HEK293 (cell line): ENCODE results near the gene DPM1.

Source experiments
- CTCF ChIA-PET: fragments of 350-600 bp; formaldehyde crosslinking; extraction: SDS; loops from one replicate; lab custom pipeline; 2021; ENCODE audit warnings: antibody characterized with exemption; lab: Yijun Ruan, JAX
- POLR2A ChIA-PET: fragments of 300-600 bp; formaldehyde crosslinking; extraction: SDS; loops from one replicate; lab custom pipeline; 2020; ENCODE audit warnings: antibody characterized with exemption, inconsistent platforms; lab: Yijun Ruan, JAX
- H3K27ac ChIP-seq: fragments of 200-500 bp; sonication (Bioruptor generic); 2 replicates; pipeline ENCODE4 v1.5.1; 2014; ENCODE audit warnings: low read depth, low read length, control low read depth, inconsistent platforms; ENCODE audit errors: extremely low read depth
- H3K36me3 ChIP-seq, 2 experiments: fragments of 200-500 bp in 1 of 2; sonication (Bioruptor generic) in 1 of 2; 1 replicate in 1 of 2; 2 replicates in 1 of 2; pipeline ENCODE4 v1.5.1; 2014 to 2017; ENCODE audit warnings: inconsistent platforms in 2 of 2, low read length in 2 of 2; ENCODE audit not compliant: control insufficient read depth in 2 of 2, insufficient read depth in 1 of 2
- H3K4me1 ChIP-seq: fragments of 200-500 bp; sonication (Bioruptor generic); 2 replicates; pipeline ENCODE4 v1.5.1; 2014; ENCODE audit warnings: mild to moderate bottlenecking, low read length, inconsistent platforms; ENCODE audit not compliant: control insufficient read depth, insufficient read depth
- H3K4me3 ChIP-seq: 2 replicates; pipeline ENCODE4 v1.5.1; 2011; ENCODE audit warnings: low read depth, mild to moderate bottlenecking, control low read depth, low read length, moderate library complexity
- H3K9me3 ChIP-seq: fragments of 200-500 bp; sonication (Bioruptor generic); 2 replicates; pipeline ENCODE4 v1.5.1; 2014; ENCODE audit warnings: low read depth, low read length, inconsistent platforms; ENCODE audit not compliant: control insufficient read depth, insufficient read depth
- EGR2 ChIP-seq: fragments of 450-650 bp; formaldehyde crosslinking; IDR thresholded peaks from 2 replicates; pipeline ENCODE4 v1.5.1; 2016; ENCODE audit warnings: low read depth, missing biosample characterization, missing genetic modification characterization
- PRDM10 ChIP-seq: fragments of 450-650 bp; formaldehyde crosslinking; IDR thresholded peaks from 2 replicates; pipeline ENCODE4 v1.5.1; 2016; ENCODE audit warnings: missing biosample characterization, missing genetic modification characterization
- TSHZ1 ChIP-seq: fragments of 450-650 bp; formaldehyde crosslinking; IDR thresholded peaks from 2 replicates; pipeline ENCODE4 v1.5.1; 2016; ENCODE audit warnings: missing biosample characterization, missing genetic modification characterization, borderline replicate concordance
- ZBTB21 ChIP-seq: fragments of 450-650 bp; formaldehyde crosslinking; IDR thresholded peaks from 2 replicates; pipeline ENCODE4 v1.5.1; 2017; ENCODE audit warnings: missing biosample characterization, missing genetic modification characterization
- ZFP37 ChIP-seq: fragments of 450-650 bp; formaldehyde crosslinking; IDR thresholded peaks from 2 replicates; pipeline ENCODE4 v1.5.1; 2016; ENCODE audit warnings: missing biosample characterization, missing genetic modification characterization
- ZNF114 ChIP-seq: fragments of 450-650 bp; formaldehyde crosslinking; IDR thresholded peaks from 2 replicates; pipeline ENCODE4 v1.5.0; 2017; ENCODE audit warnings: missing biosample characterization, missing genetic modification characterization
- ZNF239 ChIP-seq: fragments of 450-650 bp; formaldehyde crosslinking; IDR thresholded peaks from 2 replicates; pipeline ENCODE4 v1.5.1; 2016; ENCODE audit warnings: missing biosample characterization, missing genetic modification characterization
- ZNF335 ChIP-seq: fragments of 450-650 bp; formaldehyde crosslinking; conservative IDR thresholded peaks from 2 replicates; pipeline ENCODE4 v1.5.1; 2016; ENCODE audit warnings: missing biosample characterization, missing genetic modification characterization
- ZNF561 ChIP-seq: fragments of 450-650 bp; IDR thresholded peaks from 2 replicates; pipeline ENCODE4 v1.5.1; 2018; ENCODE audit warnings: missing biosample characterization, missing genetic modification characterization, borderline replicate concordance
- ZNF596 ChIP-seq: fragments of 450-650 bp; IDR thresholded peaks from 2 replicates; pipeline ENCODE4 v1.5.0; 2018; ENCODE audit warnings: missing biosample characterization, mild to moderate bottlenecking, missing genetic modification characterization, moderate library complexity
- ZNF747 ChIP-seq: fragments of 450-650 bp; formaldehyde crosslinking; IDR thresholded peaks from 2 replicates; pipeline ENCODE4 v1.5.1; 2016; ENCODE audit warnings: missing biosample characterization, missing genetic modification characterization
- ZNF837 ChIP-seq: fragments of 450-650 bp; formaldehyde crosslinking; IDR thresholded peaks from 2 replicates; pipeline ENCODE4 v1.5.1; 2016; ENCODE audit warnings: missing biosample characterization, missing genetic modification characterization
- TF ChIP-seq, protein P1 (sequence below): fragments of 450-650 bp; formaldehyde crosslinking; IDR thresholded peaks from 2 replicates; pipeline ENCODE4 v1.5.1; 2017; ENCODE audit warnings: missing biosample characterization, missing genetic modification characterization
- TF ChIP-seq, protein P2 (sequence below): fragments of 450-650 bp; formaldehyde crosslinking; IDR thresholded peaks from 2 replicates; pipeline ENCODE4 v1.5.1; 2016; ENCODE audit warnings: missing biosample characterization, missing genetic modification characterization
- TF ChIP-seq, protein P3 (sequence below): fragments of 450-650 bp; formaldehyde crosslinking; IDR thresholded peaks from 2 replicates; pipeline ENCODE4 v1.5.1; 2016; ENCODE audit warnings: missing biosample characterization, missing genetic modification characterization

The DPM1 gene

DNA sequence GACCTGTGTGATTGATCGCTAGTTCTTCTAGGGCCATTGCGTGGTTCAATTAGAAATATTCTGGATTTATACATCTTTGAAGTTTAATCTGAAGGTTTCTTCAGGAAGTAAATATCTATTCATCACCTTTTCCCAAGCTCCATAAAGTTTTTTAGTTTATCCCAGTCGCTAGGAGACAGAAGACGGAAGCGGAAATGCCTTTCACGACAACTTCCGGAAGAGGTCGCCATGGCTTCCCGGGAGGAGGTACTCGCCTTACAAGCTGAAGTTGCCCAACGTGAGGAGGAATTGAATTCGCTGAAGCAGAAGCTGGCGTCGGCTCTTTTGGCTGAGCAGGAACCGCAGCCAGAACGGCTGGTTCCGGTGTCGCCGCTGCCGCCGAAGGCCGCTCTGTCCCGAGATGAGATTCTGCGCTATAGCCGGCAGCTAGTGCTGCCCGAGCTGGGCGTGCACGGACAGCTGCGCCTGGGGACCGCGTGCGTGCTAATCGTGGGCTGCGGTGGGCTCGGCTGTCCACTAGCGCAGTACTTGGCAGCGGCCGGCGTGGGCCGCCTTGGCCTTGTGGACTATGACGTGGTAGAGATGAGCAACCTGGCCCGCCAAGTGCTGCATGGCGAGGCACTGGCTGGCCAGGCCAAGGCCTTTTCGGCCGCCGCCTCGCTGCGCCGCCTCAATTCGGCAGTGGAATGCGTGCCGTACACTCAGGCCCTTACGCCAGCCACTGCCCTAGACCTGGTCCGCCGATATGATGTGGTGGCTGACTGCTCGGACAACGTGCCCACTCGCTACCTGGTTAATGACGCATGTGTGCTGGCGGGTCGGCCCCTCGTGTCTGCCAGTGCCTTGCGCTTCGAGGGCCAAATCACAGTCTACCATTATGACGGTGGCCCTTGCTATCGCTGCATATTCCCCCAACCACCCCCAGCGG lies 547 bp upstream of the DPM1 start, which contains the start of gene MOCS3 (continued):
- TF ChIP-seq PRDM10 (tag by site-specific recombination) (peak; percentile 100), EGR2 (no peak), ZFP37 (tag by site-specific recombination) (0 out of 2 replicates have a peak, but pooled peaks have one; percentile 30), ZNF335 (tag by site-specific recombination) (peak; percentile 80), ZBTB21 (tag by site-specific recombination) (no peak)

- H3K9me3 ChIP-seq: no peaks in the 10 kb centered on the region
- TF ChIP-seq TSHZ1 (tag by site-specific recombination): no peak
- TF ChIP-seq, protein P1, sequence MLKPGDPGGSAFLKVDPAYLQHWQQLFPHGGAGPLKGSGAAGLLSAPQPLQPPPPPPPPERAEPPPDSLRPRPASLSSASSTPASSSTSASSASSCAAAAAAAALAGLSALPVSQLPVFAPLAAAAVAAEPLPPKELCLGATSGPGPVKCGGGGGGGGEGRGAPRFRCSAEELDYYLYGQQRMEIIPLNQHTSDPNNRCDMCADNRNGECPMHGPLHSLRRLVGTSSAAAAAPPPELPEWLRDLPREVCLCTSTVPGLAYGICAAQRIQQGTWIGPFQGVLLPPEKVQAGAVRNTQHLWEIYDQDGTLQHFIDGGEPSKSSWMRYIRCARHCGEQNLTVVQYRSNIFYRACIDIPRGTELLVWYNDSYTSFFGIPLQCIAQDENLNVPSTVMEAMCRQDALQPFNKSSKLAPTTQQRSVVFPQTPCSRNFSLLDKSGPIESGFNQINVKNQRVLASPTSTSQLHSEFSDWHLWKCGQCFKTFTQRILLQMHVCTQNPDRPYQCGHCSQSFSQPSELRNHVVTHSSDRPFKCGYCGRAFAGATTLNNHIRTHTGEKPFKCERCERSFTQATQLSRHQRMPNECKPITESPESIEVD (tag by site-specific recombination): 0 out of 2 replicates have a peak, but pooled peaks have one; percentile 18
- H3K4me1 ChIP-seq: peaks cover 2% of the 10 kb centered on the region; the same call in 1 of the 2 replicates
- ChIA-PET CTCF (interaction anchor here (0.8 to 2.2 kb wide), 5 partner anchors 24 to 167 kb away, joined by 4 to 7 read pairs (median 5); partner anchors contain the start of gene ADNP), POLR2A (interaction anchor here (1.5 to 2.6 kb wide), 4 partner anchors 10 to 166 kb away, joined by 5 to 35 read pairs (median 9); partner anchors contain the start of genes ADNP and BCAS4)
- peak overlapping the region; percentile 100 for H3K4me3 ChIP-seq
- no peak overlapping the region for H3K27ac ChIP-seq
- H3K36me3 ChIP-seq: peaks cover 17 to 46% of the 10 kb centered on the region in 2 experiments
Observed at GRCh38 chr20:50957276-50957675, 1.1 kb downstream of the DPM1 start.

DNA sequence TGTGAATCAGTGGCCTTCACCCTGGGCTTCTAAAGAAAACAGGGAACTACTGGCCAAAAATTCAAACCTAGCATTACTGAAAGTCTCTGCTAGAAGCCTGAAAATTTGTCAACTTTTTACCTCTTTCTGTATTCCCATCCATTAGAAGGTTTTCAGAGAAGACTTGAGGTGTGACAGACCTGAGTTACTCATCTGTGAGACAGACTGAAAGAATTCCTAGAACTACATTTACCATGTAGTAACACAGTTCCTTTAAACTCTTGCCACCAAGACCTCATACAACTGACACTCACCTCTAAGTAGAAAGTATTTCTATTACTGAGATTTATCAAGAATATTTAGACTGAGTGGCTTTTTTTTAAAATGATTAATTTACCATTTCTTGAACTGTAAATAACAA lies 4.5 kb downstream of the DPM1 start:
- POLR2A ChIA-PET: no interaction called here
- CTCF ChIA-PET: no interaction called here
- no peaks in the 10 kb centered on the region for H3K9me3 ChIP-seq
- peaks cover 43 to 57% of the 10 kb centered on the region in 2 experiments for H3K36me3 ChIP-seq
- H3K4me3 ChIP-seq: no peak overlapping the region
- no peaks in the 10 kb centered on the region for H3K4me1 ChIP-seq
- no peak overlapping the region for H3K27ac ChIP-seq
- TF ChIP-seq ZNF114 (tag by site-specific recombination): no peak
- TF ChIP-seq ZNF239: no peak
- TF ChIP-seq ZNF561 (tag by site-specific recombination): no peak
- TF ChIP-seq ZNF596 (tag by site-specific recombination): no peak
- TF ChIP-seq ZNF747 (tag by site-specific recombination): no peak
- TF ChIP-seq ZNF837 (tag by site-specific recombination): no peak
- TF ChIP-seq, protein P2, sequence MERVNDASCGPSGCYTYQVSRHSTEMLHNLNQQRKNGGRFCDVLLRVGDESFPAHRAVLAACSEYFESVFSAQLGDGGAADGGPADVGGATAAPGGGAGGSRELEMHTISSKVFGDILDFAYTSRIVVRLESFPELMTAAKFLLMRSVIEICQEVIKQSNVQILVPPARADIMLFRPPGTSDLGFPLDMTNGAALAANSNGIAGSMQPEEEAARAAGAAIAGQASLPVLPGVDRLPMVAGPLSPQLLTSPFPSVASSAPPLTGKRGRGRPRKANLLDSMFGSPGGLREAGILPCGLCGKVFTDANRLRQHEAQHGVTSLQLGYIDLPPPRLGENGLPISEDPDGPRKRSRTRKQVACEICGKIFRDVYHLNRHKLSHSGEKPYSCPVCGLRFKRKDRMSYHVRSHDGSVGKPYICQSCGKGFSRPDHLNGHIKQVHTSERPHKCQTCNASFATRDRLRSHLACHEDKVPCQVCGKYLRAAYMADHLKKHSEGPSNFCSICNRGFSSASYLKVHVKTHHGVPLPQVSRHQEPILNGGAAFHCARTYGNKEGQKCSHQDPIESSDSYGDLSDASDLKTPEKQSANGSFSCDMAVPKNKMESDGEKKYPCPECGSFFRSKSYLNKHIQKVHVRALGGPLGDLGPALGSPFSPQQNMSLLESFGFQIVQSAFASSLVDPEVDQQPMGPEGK: no peak
- TF ChIP-seq, protein P3, sequence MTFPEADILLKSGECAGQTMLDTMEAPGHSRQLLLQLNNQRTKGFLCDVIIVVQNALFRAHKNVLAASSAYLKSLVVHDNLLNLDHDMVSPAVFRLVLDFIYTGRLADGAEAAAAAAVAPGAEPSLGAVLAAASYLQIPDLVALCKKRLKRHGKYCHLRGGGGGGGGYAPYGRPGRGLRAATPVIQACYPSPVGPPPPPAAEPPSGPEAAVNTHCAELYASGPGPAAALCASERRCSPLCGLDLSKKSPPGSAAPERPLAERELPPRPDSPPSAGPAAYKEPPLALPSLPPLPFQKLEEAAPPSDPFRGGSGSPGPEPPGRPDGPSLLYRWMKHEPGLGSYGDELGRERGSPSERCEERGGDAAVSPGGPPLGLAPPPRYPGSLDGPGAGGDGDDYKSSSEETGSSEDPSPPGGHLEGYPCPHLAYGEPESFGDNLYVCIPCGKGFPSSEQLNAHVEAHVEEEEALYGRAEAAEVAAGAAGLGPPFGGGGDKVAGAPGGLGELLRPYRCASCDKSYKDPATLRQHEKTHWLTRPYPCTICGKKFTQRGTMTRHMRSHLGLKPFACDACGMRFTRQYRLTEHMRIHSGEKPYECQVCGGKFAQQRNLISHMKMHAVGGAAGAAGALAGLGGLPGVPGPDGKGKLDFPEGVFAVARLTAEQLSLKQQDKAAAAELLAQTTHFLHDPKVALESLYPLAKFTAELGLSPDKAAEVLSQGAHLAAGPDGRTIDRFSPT: no peak
